Caco-2 (cell line): ENCODE results near the gene MORC2. TPM values are rescaled to one million over a fixed set of nuclear protein-coding genes. Genes with fewer than 3 reads are reported as not detected.

Source experiments
- BruUV-seq: library from RNA; stranded (reverse); fragments of 400-500 nt; replicated peaks from 2 replicates; lab custom pipeline; 2021; lab: Mats Ljungman, UMichigan
- CTCF ChIA-PET: fragments of 300-600 bp; sonication (Branson Sonifier 250); formaldehyde crosslinking; loops from one replicate; lab custom pipeline; 2022; ENCODE audit warnings: antibody characterized with exemption; lab: Charles Lee
- POLR2A ChIA-PET: fragments of 300-600 bp; sonication (Branson Sonifier 250); formaldehyde crosslinking; loops from one replicate; lab custom pipeline; 2022; ENCODE audit warnings: antibody characterized with exemption; lab: Charles Lee
- DNase-seq, 2 experiments: peaks; one replicate each; pipeline versions ENCODE4 v3.0.0 to v3.0.0-alpha.2; 2020 to 2022
- H3K27me3 ChIP-seq: replicated peaks from 2 replicates; pipeline ENCODE4 v1.6.0; 2011; ENCODE audit warnings: low read length; ENCODE audit not compliant: control insufficient read depth, insufficient read depth
- H3K36me3 ChIP-seq: 2 replicates; pipeline ENCODE4 v1.5.1; 2011; ENCODE audit warnings: low read length; ENCODE audit not compliant: control insufficient read depth, insufficient read depth
- H3K4me1 ChIP-seq: fragments of 250-450 bp; sonication (Bioruptor Pico); 2 replicates; pipeline ENCODE4 v1.5.1; 2020; ENCODE audit warnings: mild to moderate bottlenecking
- H3K4me3 ChIP-seq: 2 replicates; pipeline ENCODE4 v1.5.1; 2011; ENCODE audit warnings: low read depth, mild to moderate bottlenecking, control low read depth, low read length
- H3K9me3 ChIP-seq: fragments of 250-450 bp; sonication (Bioruptor Pico); 2 replicates; pipeline ENCODE4 v1.5.1; 2020; ENCODE audit warnings: mild to moderate bottlenecking, moderate library complexity
- H3K27ac Mint-ChIP-seq: one replicate; pipeline ENCODE4 v1.8.0; 2022; ENCODE audit warnings: mixed read lengths; ENCODE audit not compliant: unreplicated experiment
- H3K27me3 Mint-ChIP-seq: one replicate; pipeline ENCODE4 v1.8.0; 2022; ENCODE audit warnings: mixed read lengths; ENCODE audit not compliant: insufficient read depth, unreplicated experiment
- H3K36me3 Mint-ChIP-seq: one replicate; pipeline ENCODE4 v1.8.0; 2022; ENCODE audit warnings: mild to moderate bottlenecking, mixed read lengths; ENCODE audit not compliant: insufficient read depth, unreplicated experiment
- H3K4me1 Mint-ChIP-seq: one replicate; pipeline ENCODE4 v1.8.0; 2022; ENCODE audit warnings: low read depth, mixed read lengths; ENCODE audit not compliant: unreplicated experiment
- H3K4me3 Mint-ChIP-seq: one replicate; pipeline ENCODE4 v1.8.0; 2022; ENCODE audit warnings: mild to moderate bottlenecking, moderate library complexity, mixed read lengths; ENCODE audit not compliant: unreplicated experiment
- H3K9me3 Mint-ChIP-seq: one replicate; pipeline ENCODE4 v1.8.0; 2022; ENCODE audit warnings: mixed read lengths; ENCODE audit not compliant: unreplicated experiment
- CTCF ChIP-seq, 2 experiments: fragments of 200-600 bp in 1 of 2; IDR thresholded peaks; 1 replicate in 1 of 2; 2 replicates in 1 of 2; pipeline versions ENCODE4 v1.5.1 to v1.8.0; 2011 to 2022; ENCODE audit warnings: antibody characterized with exemption in 1 of 2, control low read depth in 1 of 2, inconsistent platforms in 1 of 2, low read depth in 1 of 2, low read length in 1 of 2, mild to moderate bottlenecking in 1 of 2, moderate library complexity in 1 of 2; ENCODE audit not compliant: insufficient read depth in 1 of 2, severe bottlenecking in 1 of 2, unreplicated experiment in 1 of 2
- intact Hi-C: fragments of 100-400 bp; cut with micrococcal nuclease; formaldehyde crosslinking; loops from one replicate; pipeline ENCODE4 v1.10.0; 2022; ENCODE audit not compliant: unreplicated experiment
- total RNA-seq: library from RNA; stranded (reverse); gene quantifications from 2 replicates; pipeline ENCODE4 v1.2.3, GENCODE V29; 2022

Gene MORC2
- total RNA-seq, 1 experiment from 2014 or later, result 49.9 TPM

GRCh38 chr22:30887861-30888260 lies 80.7 kb downstream of the MORC2 start:
- no peak overlapping the region for H3K27ac Mint-ChIP-seq
- ChIA-PET POLR2A (no interaction called here), CTCF (interaction anchor here (0.6 kb wide), 1 partner anchor 481 kb away, joined by 6 read pairs; no protein-coding TSS in a partner anchor)
- Histone ChIP-seq H3K36me3 (no peaks in the 10 kb centered on the region; the same call in none of the 2 replicates), H3K27me3 (no peaks in the 10 kb centered on the region), H3K4me1 (no peaks in the 10 kb centered on the region), H3K4me3 (no peak overlapping the region), H3K9me3 (no peaks in the 10 kb centered on the region)
- no peak overlapping the region for H3K4me3 Mint-ChIP-seq
- H3K4me1 Mint-ChIP-seq, result no peaks in the 10 kb centered on the region
- no peak for TF ChIP-seq CTCF (IDR thresholded peaks at IDR 0.05; ENCODE audit: insufficient read depth in 1 of 2, low read depth in 1 of 2, low read length in 1 of 2, severe bottlenecking in 1 of 2, unreplicated experiment in 1 of 2)
- DNase-seq, result peak in 1 of 2 experiments; percentile 12
- H3K27me3 Mint-ChIP-seq, result no peaks in the 10 kb centered on the region
- BruUV-seq, result no TSS peak
- no peaks in the 10 kb centered on the region for H3K9me3 Mint-ChIP-seq
- H3K36me3 Mint-ChIP-seq, result peaks cover 22% of the 10 kb centered on the region
- intact Hi-C loops, result no loop called here

- TF ChIP-seq CTCF (IDR thresholded peaks at IDR 0.05; ENCODE audit: insufficient read depth in 1 of 2, low read depth in 1 of 2, low read length in 1 of 2, severe bottlenecking in 1 of 2, unreplicated experiment in 1 of 2), result no peak
- Mint-ChIP-seq H3K36me3 (peaks cover 22% of the 10 kb centered on the region), H3K27ac (no peak overlapping the region), H3K4me3 (no peak overlapping the region), H3K27me3 (no peaks in the 10 kb centered on the region), H3K9me3 (no peaks in the 10 kb centered on the region), H3K4me1 (no peaks in the 10 kb centered on the region)
- peak in 1 of 2 experiments; percentile 12 for DNase-seq
- POLR2A ChIA-PET, result no interaction called here
- peaks cover under 1% of the 10 kb centered on the region; the same call in 1 of the 2 replicates for H3K4me1 ChIP-seq
- H3K9me3 ChIP-seq, result no peaks in the 10 kb centered on the region
- H3K36me3 ChIP-seq, result no peaks in the 10 kb centered on the region; the same call in none of the 2 replicates
- intact Hi-C loops, result no loop called here
- no TSS peak for BruUV-seq
- no peaks in the 10 kb centered on the region for H3K27me3 ChIP-seq
- H3K4me3 ChIP-seq, result no peak overlapping the region
- CTCF ChIA-PET, result interaction anchor here (0.6 kb wide), 1 partner anchor 481 kb away, joined by 6 read pairs; no protein-coding TSS in a partner anchor
Measured at GRCh38 chr22:30887453-30887852, 81.1 kb downstream of the MORC2 start.

GRCh38 chr22:30885591-30885990 lies 83.0 kb downstream of the MORC2 start:
- H3K4me1 Mint-ChIP-seq, result no peaks in the 10 kb centered on the region
- H3K27ac Mint-ChIP-seq, result no peak overlapping the region
- H3K36me3 ChIP-seq, result no peaks in the 10 kb centered on the region; the same call in 1 of the 2 replicates
- no peak for DNase-seq
- H3K36me3 Mint-ChIP-seq, result peaks cover 6% of the 10 kb centered on the region
- no peaks in the 10 kb centered on the region for H3K9me3 Mint-ChIP-seq
- H3K9me3 ChIP-seq, result no peaks in the 10 kb centered on the region
- no peak overlapping the region for H3K4me3 Mint-ChIP-seq
- H3K4me3 ChIP-seq, result no peak overlapping the region
- CTCF ChIA-PET, result no interaction called here
- BruUV-seq, result no TSS peak
- peaks cover 16% of the 10 kb centered on the region for H3K4me1 ChIP-seq
- intact Hi-C loops, result no loop called here
- no peak for TF ChIP-seq CTCF (IDR thresholded peaks at IDR 0.05; ENCODE audit: insufficient read depth in 1 of 2, low read depth in 1 of 2, low read length in 1 of 2, severe bottlenecking in 1 of 2, unreplicated experiment in 1 of 2)
- H3K27me3 ChIP-seq, result no peaks in the 10 kb centered on the region
- POLR2A ChIA-PET, result no interaction called here
- H3K27me3 Mint-ChIP-seq, result no peaks in the 10 kb centered on the region
